ENCODE results near the gene ATP11A. TPM values are rescaled to one million over a fixed set of nuclear protein-coding genes. Genes with fewer than 3 reads are reported as not detected.

Gene ATP11A
- total RNA-seq, 1 experiment from 2014 or later = 9.4 TPM

- Histone ChIP-seq H3K9me3 (ENCODE audit: low read depth, low read length, poor library complexity, severe bottlenecking) (no peaks in the 10 kb centered on the region), H3K4me1 (ENCODE audit: insufficient read depth, low read length, poor library complexity, severe bottlenecking) (no peaks in the 10 kb centered on the region), H3K36me3 (ENCODE audit: insufficient read depth, low read length, poor library complexity, severe bottlenecking) (no peaks in the 10 kb centered on the region), H3K4me3 (ENCODE audit: low read depth, low read length, poor library complexity, severe bottlenecking) (no peak overlapping the region), H3K27me3 (replicated peaks; ENCODE audit: insufficient read depth, low read depth, low read length, poor library complexity) (no peaks in the 10 kb centered on the region), H3K27ac (ENCODE audit: low read depth, low read length, poor library complexity, severe bottlenecking) (no peak overlapping the region)
- BruUV-seq (replicated peaks) = no TSS peak
- CTCF ChIA-PET = no interaction called here
- TF ChIP-seq CTCF (conservative IDR thresholded peaks at IDR 0.05; ENCODE audit: low read depth, low read length) (no peak), EZH2 (IDR thresholded peaks at IDR 0.05; ENCODE audit: borderline replicate concordance, low read depth, low read length, poor library complexity, severe bottlenecking) (no peak)
- DNase-seq (ENCODE audit: low spot score) = no peak
- intact Hi-C loops (cut with micrococcal nuclease; ENCODE audit: unreplicated experiment) = no loop called here
- POLR2A ChIA-PET (ENCODE audit: low non-redundant PET) = no interaction called here
Measured at GRCh38 chr13:112759827-112760226, 70.0 kb downstream of the ATP11A start.

GRCh38 chr13:112760435-112760834 is 70.6 kb downstream of the ATP11A start:
- Histone ChIP-seq H3K27me3 (replicated peaks; ENCODE audit: insufficient read depth, low read depth, low read length, poor library complexity) (no peaks in the 10 kb centered on the region), H3K4me1 (ENCODE audit: insufficient read depth, low read length, poor library complexity, severe bottlenecking) (no peaks in the 10 kb centered on the region), H3K9me3 (ENCODE audit: low read depth, low read length, poor library complexity, severe bottlenecking) (no peaks in the 10 kb centered on the region), H3K27ac (ENCODE audit: low read depth, low read length, poor library complexity, severe bottlenecking) (no peak overlapping the region), H3K4me3 (ENCODE audit: low read depth, low read length, poor library complexity, severe bottlenecking) (no peak overlapping the region), H3K36me3 (ENCODE audit: insufficient read depth, low read length, poor library complexity, severe bottlenecking) (no peaks in the 10 kb centered on the region)
- TF ChIP-seq CTCF (conservative IDR thresholded peaks at IDR 0.05; ENCODE audit: low read depth, low read length) (no peak), EZH2 (IDR thresholded peaks at IDR 0.05; ENCODE audit: borderline replicate concordance, low read depth, low read length, poor library complexity, severe bottlenecking) (no peak)
- intact Hi-C loops (cut with micrococcal nuclease; ENCODE audit: unreplicated experiment) = no loop called here
- no TSS peak for BruUV-seq (replicated peaks)
- no peak for DNase-seq (ENCODE audit: low spot score)
- ChIA-PET CTCF (no interaction called here), POLR2A (ENCODE audit: low non-redundant PET) (no interaction called here)

GRCh38 chr13:112760931-112761330 is 71.1 kb downstream of the ATP11A start:
- Histone ChIP-seq H3K36me3 (ENCODE audit: insufficient read depth, low read length, poor library complexity, severe bottlenecking) (no peaks in the 10 kb centered on the region), H3K4me3 (ENCODE audit: low read depth, low read length, poor library complexity, severe bottlenecking) (no peak overlapping the region), H3K4me1 (ENCODE audit: insufficient read depth, low read length, poor library complexity, severe bottlenecking) (no peaks in the 10 kb centered on the region), H3K27me3 (replicated peaks; ENCODE audit: insufficient read depth, low read depth, low read length, poor library complexity) (no peaks in the 10 kb centered on the region), H3K27ac (ENCODE audit: low read depth, low read length, poor library complexity, severe bottlenecking) (no peak overlapping the region), H3K9me3 (ENCODE audit: low read depth, low read length, poor library complexity, severe bottlenecking) (no peaks in the 10 kb centered on the region)
- ChIA-PET CTCF (no interaction called here), POLR2A (ENCODE audit: low non-redundant PET) (no interaction called here)
- intact Hi-C loops (cut with micrococcal nuclease; ENCODE audit: unreplicated experiment) = no loop called here
- TF ChIP-seq CTCF (conservative IDR thresholded peaks at IDR 0.05; ENCODE audit: low read depth, low read length) = no peak
- no peak for TF ChIP-seq EZH2 (IDR thresholded peaks at IDR 0.05; ENCODE audit: borderline replicate concordance, low read depth, low read length, poor library complexity, severe bottlenecking)
- BruUV-seq (replicated peaks) = no TSS peak
- no peak for DNase-seq (ENCODE audit: low spot score)
